Suprapubic skin (tissue), 4 donors: ENCODE results near the gene TTC21A.

Experiments used
- EP300 ChIP-seq: sonication (generic); formaldehyde crosslinking; IDR thresholded peaks from one replicate; pipeline ENCODE4 v1.6.1; 2017; ENCODE audit warnings: antibody characterized with exemption
- POLR2A ChIP-seq, 2 donors: fragments of 450-650 bp; IDR thresholded peaks; one replicate each; pipeline ENCODE4 v1.6.1; 2017; ENCODE audit warnings: antibody characterized with exemption in 2 of 2, mild to moderate bottlenecking in 2 of 2, moderate library complexity in 2 of 2
- POLR2AphosphoS5 ChIP-seq, 3 donors: sonication (generic); formaldehyde crosslinking; IDR thresholded peaks; one replicate each; pipeline ENCODE4 v1.6.1; 2017; ENCODE audit warnings: antibody characterized with exemption in 3 of 3
- TF ChIP-seq, protein P1 (sequence below), 2 donors: fragments of 200-600 bp in 1 of 2; fragments of 450-650 bp in 1 of 2; sonication (generic) in 1 of 2; IDR thresholded peaks; one replicate each; pipeline ENCODE4 v1.5.1; 2016 to 2019; ENCODE audit warnings: antibody characterized with exemption in 2 of 2, mild to moderate bottlenecking in 1 of 2, moderate library complexity in 1 of 2

DNA sequence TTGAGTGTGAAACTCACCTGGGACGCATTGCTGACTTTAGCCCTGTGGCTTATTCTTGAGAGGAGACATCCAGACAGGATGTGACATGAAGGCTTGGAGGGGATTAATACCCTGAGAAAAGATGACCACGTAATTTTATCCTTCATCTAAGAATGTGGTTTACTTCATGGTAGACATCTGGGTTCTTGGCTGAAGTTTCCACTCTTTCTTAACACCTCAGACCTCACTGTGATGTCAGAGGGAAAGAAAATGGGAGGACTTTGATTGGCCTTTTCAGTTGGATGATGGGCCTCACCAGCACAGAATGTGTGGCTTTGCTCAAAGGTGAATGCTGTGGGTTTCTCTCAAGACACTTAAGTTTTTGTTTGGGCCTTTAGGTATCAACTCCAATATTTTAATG, 16.6 kb upstream of the TTC21A start:
- TF ChIP-seq, protein P1, sequence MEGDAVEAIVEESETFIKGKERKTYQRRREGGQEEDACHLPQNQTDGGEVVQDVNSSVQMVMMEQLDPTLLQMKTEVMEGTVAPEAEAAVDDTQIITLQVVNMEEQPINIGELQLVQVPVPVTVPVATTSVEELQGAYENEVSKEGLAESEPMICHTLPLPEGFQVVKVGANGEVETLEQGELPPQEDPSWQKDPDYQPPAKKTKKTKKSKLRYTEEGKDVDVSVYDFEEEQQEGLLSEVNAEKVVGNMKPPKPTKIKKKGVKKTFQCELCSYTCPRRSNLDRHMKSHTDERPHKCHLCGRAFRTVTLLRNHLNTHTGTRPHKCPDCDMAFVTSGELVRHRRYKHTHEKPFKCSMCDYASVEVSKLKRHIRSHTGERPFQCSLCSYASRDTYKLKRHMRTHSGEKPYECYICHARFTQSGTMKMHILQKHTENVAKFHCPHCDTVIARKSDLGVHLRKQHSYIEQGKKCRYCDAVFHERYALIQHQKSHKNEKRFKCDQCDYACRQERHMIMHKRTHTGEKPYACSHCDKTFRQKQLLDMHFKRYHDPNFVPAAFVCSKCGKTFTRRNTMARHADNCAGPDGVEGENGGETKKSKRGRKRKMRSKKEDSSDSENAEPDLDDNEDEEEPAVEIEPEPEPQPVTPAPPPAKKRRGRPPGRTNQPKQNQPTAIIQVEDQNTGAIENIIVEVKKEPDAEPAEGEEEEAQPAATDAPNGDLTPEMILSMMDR (IDR thresholded peaks at IDR 0.05): no peak
- no peak for TF ChIP-seq POLR2A (IDR thresholded peaks at IDR 0.05)
- no peak for TF ChIP-seq POLR2AphosphoS5 (IDR thresholded peaks at IDR 0.05)
- no peak for TF ChIP-seq EP300
